HEK293T (cell line): ENCODE measurements around the gene MAP4K4.

Experiments used
- CTCF ChIA-PET: fragments of 350-600 bp; formaldehyde crosslinking; extraction: SDS; loops from one replicate; lab custom pipeline; 2021; ENCODE audit warnings: antibody characterized with exemption, inconsistent platforms; lab: Yijun Ruan, JAX
- POLR2A ChIA-PET: fragments of 350-600 bp; formaldehyde crosslinking; extraction: SDS; loops from one replicate; lab custom pipeline; 2020; ENCODE audit warnings: antibody characterized with exemption, inconsistent platforms; lab: Yijun Ruan, JAX
- DNase-seq: peaks from one replicate; pipeline ENCODE4 v3.0.0; 2012; ENCODE audit warnings: mixed read lengths; ENCODE audit errors: extremely low spot score
- ARNT ChIP-seq: fragments of 450-650 bp; IDR thresholded peaks from 2 replicates; pipeline ENCODE4 v1.6.1; 2017; ENCODE audit warnings: mild to moderate bottlenecking
- BHLHE40 ChIP-seq: fragments of 450-650 bp; IDR thresholded peaks from 2 replicates; pipeline ENCODE4 v1.6.1; 2016; ENCODE audit warnings: mild to moderate bottlenecking, moderate library complexity, borderline replicate concordance
- CTBP1 ChIP-seq: fragments of 450-650 bp; IDR thresholded peaks from 2 replicates; pipeline ENCODE4 v1.6.1; 2016; ENCODE audit warnings: borderline replicate concordance
- ELF4 ChIP-seq: fragments of 450-650 bp; IDR thresholded peaks from 2 replicates; pipeline ENCODE4 v1.6.1; 2017; ENCODE audit warnings: antibody characterized with exemption
- FOXA1 ChIP-seq: fragments of 450-650 bp; IDR thresholded peaks from 2 replicates; pipeline ENCODE4 v1.6.1; 2016; ENCODE audit warnings: mild to moderate bottlenecking
- FOXK2 ChIP-seq: fragments of 450-650 bp; IDR thresholded peaks from 2 replicates; pipeline ENCODE4 v1.6.1; 2016; ENCODE audit warnings: mild to moderate bottlenecking
- FOXM1 ChIP-seq: fragments of 450-650 bp; IDR thresholded peaks from 2 replicates; pipeline ENCODE4 v1.6.1; 2017; ENCODE audit warnings: mild to moderate bottlenecking, borderline replicate concordance
- HDGF ChIP-seq: fragments of 450-650 bp; IDR thresholded peaks from 2 replicates; pipeline ENCODE4 v1.6.1; 2017; ENCODE audit warnings: antibody characterized with exemption, borderline replicate concordance
- L3MBTL2 ChIP-seq: fragments of 450-650 bp; conservative IDR thresholded peaks from 2 replicates; pipeline ENCODE4 v1.6.1; 2016; ENCODE audit warnings: mild to moderate bottlenecking
- LEF1 ChIP-seq: fragments of 450-650 bp; IDR thresholded peaks from 2 replicates; pipeline ENCODE4 v1.6.1; 2017; ENCODE audit warnings: mild to moderate bottlenecking, borderline replicate concordance
- NFRKB ChIP-seq: fragments of 450-650 bp; IDR thresholded peaks from 2 replicates; pipeline ENCODE4 v1.6.1; 2016; ENCODE audit warnings: mild to moderate bottlenecking, moderate library complexity
- PKNOX1 ChIP-seq: fragments of 450-650 bp; IDR thresholded peaks from 2 replicates; pipeline ENCODE4 v1.6.1; 2016
- SP1 ChIP-seq: fragments of 450-650 bp; IDR thresholded peaks from 2 replicates; pipeline ENCODE4 v1.6.1; 2017
- SUZ12 ChIP-seq: fragments of 450-650 bp; IDR thresholded peaks from 2 replicates; pipeline ENCODE4 v1.6.1; 2016; ENCODE audit warnings: mild to moderate bottlenecking
- TARDBP ChIP-seq: fragments of 450-650 bp; IDR thresholded peaks from 2 replicates; pipeline ENCODE4 v1.6.1; 2016
- ZNF384 ChIP-seq: fragments of 450-650 bp; IDR thresholded peaks from 2 replicates; pipeline ENCODE4 v1.6.1; 2016

MAP4K4 gene

DNA sequence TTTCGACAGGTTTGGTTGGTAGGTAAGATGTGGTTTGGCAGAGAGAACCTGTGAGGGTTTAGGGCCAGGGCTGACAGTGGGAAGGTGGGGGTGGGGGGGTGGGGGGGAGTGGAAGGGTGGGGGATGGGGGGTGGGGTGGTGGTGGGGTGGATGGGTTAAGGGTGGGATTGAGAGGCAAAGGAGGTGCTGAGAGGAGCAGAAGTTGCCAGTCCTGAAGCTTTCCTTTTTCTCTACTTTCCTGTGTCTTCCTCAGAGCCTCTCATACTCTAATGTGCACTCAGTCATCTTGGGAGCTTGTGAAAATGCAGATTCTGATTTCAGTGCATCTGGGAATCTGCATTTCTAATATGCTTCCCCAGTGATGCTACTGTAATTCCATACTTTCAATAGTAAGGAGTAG lies 21.0 kb downstream of the MAP4K4 start:
- ChIA-PET POLR2A (no interaction called here), CTCF (interaction anchor here (0.5 to 0.7 kb wide), 3 partner anchors 58 to 559 kb away, joined by 3 read pairs; no protein-coding TSS in a partner anchor)
- TF ChIP-seq TARDBP (no peak), L3MBTL2 (no peak), SP1 (no peak), LEF1 (no peak), HDGF (no peak), ARNT (no peak), BHLHE40 (no peak), CTBP1 (no peak), SUZ12 (no peak), ELF4 (no peak), FOXA1 (no peak), NFRKB (no peak), FOXK2 (no peak), PKNOX1 (no peak), FOXM1 (no peak), ZNF384 (no peak)
- no peak for DNase-seq

GRCh38 chr2:101718993-101719571 lies 21.6 kb downstream of the MAP4K4 start:
- CTCF ChIA-PET: interaction anchor here (0.6 to 0.7 kb wide), 2 partner anchors 57 to 143 kb away, joined by 3 to 9 read pairs; no protein-coding TSS in a partner anchor
- no peak for DNase-seq

GRCh38 chr2:101720732-101721131 lies 23.2 kb downstream of the MAP4K4 start:
- TF ChIP-seq CTBP1 (no peak), BHLHE40 (no peak), LEF1 (no peak), FOXK2 (no peak), SP1 (no peak), FOXA1 (no peak), NFRKB (no peak), PKNOX1 (no peak), HDGF (no peak), ZNF384 (no peak), L3MBTL2 (no peak), TARDBP (no peak), ARNT (no peak), FOXM1 (no peak), SUZ12 (no peak), ELF4 (no peak)
- no peak for DNase-seq
- ChIA-PET POLR2A (no interaction called here), CTCF (no interaction called here)

More at GRCh38 chr2:101718993-101719571, 21.6 kb downstream of the MAP4K4 start:
- POLR2A ChIA-PET: no interaction called here
- TF ChIP-seq SP1: no peak
- no peak for TF ChIP-seq BHLHE40
- TF ChIP-seq HDGF: no peak
- no peak for TF ChIP-seq ELF4
- no peak for TF ChIP-seq NFRKB
- no peak for TF ChIP-seq L3MBTL2
- no peak for TF ChIP-seq CTBP1
- TF ChIP-seq PKNOX1: no peak
- no peak for TF ChIP-seq FOXA1
- TF ChIP-seq TARDBP: no peak
- TF ChIP-seq ZNF384: no peak
- no peak for TF ChIP-seq FOXM1
- TF ChIP-seq LEF1: no peak
- no peak for TF ChIP-seq ARNT

DNA sequence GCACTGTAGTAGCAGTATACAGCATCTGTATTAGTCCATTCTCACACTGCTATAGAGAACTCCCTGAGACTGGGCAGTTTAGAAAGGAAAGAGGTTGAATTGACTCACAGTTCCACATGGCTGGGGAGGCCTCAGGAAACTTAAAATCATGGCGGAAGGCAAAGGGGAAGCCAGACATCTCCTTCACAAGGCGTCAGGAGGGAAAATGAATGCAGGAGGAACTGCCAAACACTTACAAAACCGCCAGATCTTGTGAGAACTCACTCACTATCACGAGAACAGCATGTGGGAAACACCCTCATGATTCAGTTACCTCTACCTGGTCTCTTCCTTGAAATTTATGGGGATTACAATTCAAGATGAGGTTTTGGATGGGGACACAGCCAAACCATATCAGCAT lies 25.4 kb downstream of the MAP4K4 start:
- ChIA-PET CTCF (no interaction called here), POLR2A (no interaction called here)
- DNase-seq: no peak
- TF ChIP-seq SUZ12: no peak
- TF ChIP-seq NFRKB: no peak
- TF ChIP-seq CTBP1: no peak
- no peak for TF ChIP-seq L3MBTL2
- TF ChIP-seq FOXM1: no peak
- no peak for TF ChIP-seq FOXA1
- no peak for TF ChIP-seq ZNF384
- TF ChIP-seq SP1: no peak
- TF ChIP-seq PKNOX1: no peak
- TF ChIP-seq HDGF: no peak
- no peak for TF ChIP-seq TARDBP
- TF ChIP-seq BHLHE40: no peak
- TF ChIP-seq ARNT: no peak
- TF ChIP-seq ELF4: no peak
- TF ChIP-seq LEF1: no peak
- TF ChIP-seq FOXK2: no peak

DNA sequence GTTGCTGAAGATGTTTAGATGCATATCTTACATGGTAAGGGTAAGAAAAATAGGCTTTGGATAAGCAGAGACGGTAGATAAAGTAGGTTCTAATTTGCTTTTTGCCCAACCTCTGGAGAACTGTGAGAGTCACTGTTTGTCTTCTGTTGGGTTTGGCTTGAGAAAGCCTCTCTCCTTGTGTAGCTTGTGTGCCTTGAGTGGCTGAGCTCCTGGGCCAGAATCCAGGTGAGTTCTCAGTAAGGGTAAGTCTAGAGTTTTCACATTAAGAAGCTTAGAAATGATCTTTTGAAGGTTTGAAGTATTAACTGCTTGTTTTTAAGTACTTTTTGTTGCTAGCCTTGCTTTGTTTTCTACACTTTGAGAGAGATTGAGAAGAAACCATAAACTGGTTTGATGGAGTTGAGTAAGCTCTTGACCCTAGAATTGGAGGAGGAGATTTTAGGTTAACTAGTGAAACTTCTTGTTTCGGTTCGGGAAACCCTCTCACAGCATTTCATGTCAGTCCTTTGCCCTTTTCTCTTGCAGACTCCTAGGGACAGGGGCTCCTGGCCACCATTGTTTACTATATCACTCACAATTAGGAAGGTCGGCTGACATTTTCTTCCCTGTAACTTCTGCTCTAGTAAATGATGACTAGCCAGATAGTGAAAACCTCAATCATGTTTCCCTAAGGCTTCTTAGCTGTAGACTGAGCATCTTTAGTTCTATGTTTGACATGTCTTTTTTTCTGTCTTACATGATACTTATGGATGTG lies 26.0 kb downstream of the MAP4K4 start:
- ChIA-PET POLR2A (no interaction called here), CTCF (interaction anchor here (0.9 kb wide), 1 partner anchor 305 kb away, joined by 3 read pairs; no protein-coding TSS in a partner anchor)
- no peak for DNase-seq
- TF ChIP-seq NFRKB (no peak), CTBP1 (no peak), FOXK2 (no peak), SP1 (no peak), ARNT (no peak), L3MBTL2 (no peak), FOXM1 (no peak), ELF4 (no peak), BHLHE40 (no peak), ZNF384 (no peak), LEF1 (no peak), FOXA1 (no peak), TARDBP (no peak), SUZ12 (no peak), HDGF (no peak), PKNOX1 (no peak)
